SK-N-MC (cell line): ENCODE measurements around the gene NCF2.

Source experiments
- EZH2 ChIP-seq: fragments of 200-600 bp; sonication (generic); IDR thresholded peaks from one replicate; pipeline ENCODE4 v1.6.1; 2017; ENCODE audit warnings: antibody characterized with exemption
- POLR2AphosphoS5 ChIP-seq: IDR thresholded peaks from 2 replicates; pipeline ENCODE4 v1.6.1; 2012; ENCODE audit warnings: mild to moderate bottlenecking, low read depth, low read length, borderline replicate concordance

- TF ChIP-seq EZH2 = no peak
- TF ChIP-seq POLR2AphosphoS5 = no peak
These were observed 14.6 kb upstream of the NCF2 start for GRCh38 chr1:183604815-183605214.
